PC-3 (cell line): ENCODE measurements around the gene HOXD1. TPM values are rescaled to one million over a fixed set of nuclear protein-coding genes. Genes with fewer than 3 reads are reported as not detected.

Experiments
- ATAC-seq: fragments of 200-7000 bp; cut with Tn5 transposase; 2 replicates; pipeline ENCODE4 v1.9.1; 2020; ENCODE audit warnings: mild to moderate bottlenecking, moderate library complexity
- BruUV-seq: library from RNA; stranded (reverse); fragments of 400-500 nt; replicated peaks from 2 replicates; lab custom pipeline; 2021; lab: Mats Ljungman, UMichigan
- CTCF ChIA-PET: fragments of 300-600 bp; sonication (Branson Sonifier 250); formaldehyde crosslinking; loops from one replicate; lab custom pipeline; 2022; ENCODE audit warnings: antibody characterized with exemption; lab: Charles Lee
- POLR2A ChIA-PET: fragments of 300-600 bp; sonication (Branson Sonifier 250); formaldehyde crosslinking; loops from one replicate; lab custom pipeline; 2022; ENCODE audit warnings: antibody characterized with exemption; ENCODE audit not compliant: unreplicated experiment; lab: Charles Lee
- DNase-seq: peaks from one replicate; pipeline ENCODE4 v3.0.0-alpha.2; 2015
- H2AFZ ChIP-seq: fragments of 300-600 bp; sonication (generic); 2 replicates; pipeline ENCODE4 v1.6.0; 2016; ENCODE audit warnings: antibody characterized with exemption, low read length
- H3F3A ChIP-seq: fragments of 300-600 bp; sonication (generic); one replicate; pipeline ENCODE4 v1.6.0; 2017; ENCODE audit warnings: antibody characterized with exemption, low read length, control low read depth, mild to moderate bottlenecking; ENCODE audit not compliant: unreplicated experiment
- H3K27ac ChIP-seq: fragments of 300-600 bp; sonication (generic); 2 replicates; pipeline ENCODE4 v1.5.1; 2016; ENCODE audit warnings: mild to moderate bottlenecking, low read length
- H3K27me3 ChIP-seq: fragments of 300-600 bp; sonication (generic); 2 replicates; pipeline ENCODE4 v1.6.1; 2016; ENCODE audit warnings: low read length, mixed read lengths
- H3K36me3 ChIP-seq: fragments of 300-600 bp; sonication (generic); 2 replicates; pipeline ENCODE4 v1.6.1; 2016; ENCODE audit warnings: low read depth, mixed run types, low read length, mixed read lengths
- H3K4me1 ChIP-seq: fragments of 300-600 bp; sonication (generic); 2 replicates; pipeline ENCODE4 v1.5.1; 2016; ENCODE audit warnings: low read length; ENCODE audit not compliant: insufficient read depth
- H3K4me2 ChIP-seq: fragments of 300-600 bp; sonication (generic); 2 replicates; pipeline ENCODE4 v1.6.0; 2016; ENCODE audit warnings: low read length
- H3K4me3 ChIP-seq: fragments of 300-600 bp; sonication (generic); 2 replicates; pipeline ENCODE4 v1.5.1; 2016; ENCODE audit warnings: mild to moderate bottlenecking, low read length, mixed read lengths
- H3K79me2 ChIP-seq: fragments of 300-600 bp; sonication (generic); 2 replicates; pipeline ENCODE4 v1.6.1; 2017; ENCODE audit warnings: low read length, mixed read lengths
- H3K9ac ChIP-seq: fragments of 300-600 bp; sonication (generic); 2 replicates; pipeline ENCODE4 v1.6.0; 2016; ENCODE audit warnings: mild to moderate bottlenecking, low read length
- H3K9me2 ChIP-seq: fragments of 300-600 bp; sonication (generic); replicated peaks from 2 replicates; pipeline ENCODE4 v1.6.1; 2016; ENCODE audit warnings: mixed run types, low read length, mixed read lengths
- H3K9me3 ChIP-seq: fragments of 300-600 bp; sonication (generic); 2 replicates; pipeline ENCODE4 v1.6.1; 2016; ENCODE audit warnings: low read length, mixed read lengths
- H4K20me1 ChIP-seq: fragments of 300-600 bp; sonication (generic); 2 replicates; pipeline ENCODE4 v1.6.1; 2016; ENCODE audit warnings: low read length, mixed read lengths
- CTCF ChIP-seq: fragments of 300-600 bp; sonication (generic); conservative IDR thresholded peaks from 2 replicates; pipeline ENCODE4 v1.5.1; 2017; ENCODE audit warnings: antibody characterized with exemption, low read depth, mild to moderate bottlenecking, low read length
- EZH2 ChIP-seq: fragments of 300-600 bp; sonication (generic); IDR thresholded peaks from one replicate; pipeline ENCODE4 v1.6.1; 2017; ENCODE audit warnings: antibody characterized with exemption, mild to moderate bottlenecking, low read length; ENCODE audit not compliant: unreplicated experiment
- EZH2phosphoT487 ChIP-seq: fragments of 300-600 bp; sonication (generic); IDR thresholded peaks from 2 replicates; pipeline ENCODE4 v1.6.1; 2018; ENCODE audit warnings: mild to moderate bottlenecking, antibody characterized with exemption, low read length, borderline replicate concordance
- intact Hi-C: fragments of 100-400 bp; cut with micrococcal nuclease; formaldehyde crosslinking; loops from 2 replicates; pipeline ENCODE4 v1.9.0; 2023
- total RNA-seq: library from RNA; depleted of rRNA; stranded (reverse); fragments of >200 nt; gene quantifications from 2 replicates; pipeline ENCODE4 v1.2.3, GENCODE V29; 2014

The HOXD1 gene
- total RNA-seq, 1 experiment from 2014 or later = not detected

- no peaks in the 10 kb centered on the region for H3K79me2 ChIP-seq
- no peaks in the 10 kb centered on the region for H3K9me2 ChIP-seq
- no peaks in the 10 kb centered on the region for H3K36me3 ChIP-seq
- no peak overlapping the region for H2AFZ ChIP-seq
- ChIA-PET POLR2A (no interaction called here), CTCF (no interaction called here)
- H3K4me2 ChIP-seq = no peak overlapping the region
- no peak overlapping the region for H3K27ac ChIP-seq
- ATAC-seq (no peak), DNase-seq (no peak)
- H4K20me1 ChIP-seq = no peaks in the 10 kb centered on the region
- no peaks in the 10 kb centered on the region for H3K27me3 ChIP-seq
- H3K4me1 ChIP-seq = no peaks in the 10 kb centered on the region
- BruUV-seq = no TSS peak
- H3K9me3 ChIP-seq = no peaks in the 10 kb centered on the region
- no peaks in the 10 kb centered on the region for H3F3A ChIP-seq
- intact Hi-C loops = no loop called here
- TF ChIP-seq EZH2phosphoT487 (no peak), EZH2 (no peak), CTCF (no peak)
- H3K9ac ChIP-seq = no peak overlapping the region
- H3K4me3 ChIP-seq = no peak overlapping the region
Observed at GRCh38 chr2:176157499-176158185, 30.8 kb upstream of the HOXD1 start.

- H3K79me2 ChIP-seq = no peaks in the 10 kb centered on the region
- no peaks in the 10 kb centered on the region for H3K27me3 ChIP-seq
- H3K4me3 ChIP-seq = no peak overlapping the region
- no peaks in the 10 kb centered on the region for H4K20me1 ChIP-seq
- H3K4me1 ChIP-seq = no peaks in the 10 kb centered on the region
- intact Hi-C loops = no loop called here
- ATAC-seq = no peak
- H3K9ac ChIP-seq = no peak overlapping the region
- BruUV-seq = no TSS peak
- H3K36me3 ChIP-seq = no peaks in the 10 kb centered on the region
- H3K9me3 ChIP-seq = no peaks in the 10 kb centered on the region
- no peak for DNase-seq
- no peak overlapping the region for H2AFZ ChIP-seq
- no peaks in the 10 kb centered on the region for H3K9me2 ChIP-seq
- H3K4me2 ChIP-seq = no peak overlapping the region
- CTCF ChIA-PET = no interaction called here
- TF ChIP-seq EZH2 = no peak
- TF ChIP-seq EZH2phosphoT487 = no peak
- no peak for TF ChIP-seq CTCF
- H3F3A ChIP-seq = no peaks in the 10 kb centered on the region
- H3K27ac ChIP-seq = no peak overlapping the region
- POLR2A ChIA-PET = no interaction called here
Observed at GRCh38 chr2:176158186-176158591, 30.3 kb upstream of the HOXD1 start.

- Histone ChIP-seq H3K36me3 (no peaks in the 10 kb centered on the region), H3K9ac (no peak overlapping the region), H3K27ac (no peak overlapping the region), H4K20me1 (no peaks in the 10 kb centered on the region), H3F3A (no peaks in the 10 kb centered on the region), H3K9me2 (no peaks in the 10 kb centered on the region), H3K4me3 (no peak overlapping the region), H3K27me3 (no peaks in the 10 kb centered on the region), H3K79me2 (no peaks in the 10 kb centered on the region), H3K9me3 (no peaks in the 10 kb centered on the region), H3K4me1 (no peaks in the 10 kb centered on the region), H3K4me2 (no peak overlapping the region), H2AFZ (no peak overlapping the region)
- ATAC-seq (no peak), DNase-seq (no peak)
- no peak for TF ChIP-seq CTCF
- no peak for TF ChIP-seq EZH2
- no peak for TF ChIP-seq EZH2phosphoT487
- ChIA-PET POLR2A (no interaction called here), CTCF (no interaction called here)
- no TSS peak for BruUV-seq
- intact Hi-C loops = no loop called here
Observed at GRCh38 chr2:176158855-176159662, 29.4 kb upstream of the HOXD1 start.
